GM21423 (cell line): Measurements from ENCODE around the gene RUVBL1.

ENCODE experiments used
- ATAC-seq: cut with Tn5 transposase; IDR thresholded peaks from one replicate; pipeline ENCODE4 v1.9.1; 2021; ENCODE audit warnings: mild to moderate bottlenecking, moderate library complexity; ENCODE audit not compliant: unreplicated experiment

The RUVBL1 gene

GRCh38 chr3:128070898-128071591 lies 52.6 kb downstream of the RUVBL1 start:
- no peak for ATAC-seq

DNA sequence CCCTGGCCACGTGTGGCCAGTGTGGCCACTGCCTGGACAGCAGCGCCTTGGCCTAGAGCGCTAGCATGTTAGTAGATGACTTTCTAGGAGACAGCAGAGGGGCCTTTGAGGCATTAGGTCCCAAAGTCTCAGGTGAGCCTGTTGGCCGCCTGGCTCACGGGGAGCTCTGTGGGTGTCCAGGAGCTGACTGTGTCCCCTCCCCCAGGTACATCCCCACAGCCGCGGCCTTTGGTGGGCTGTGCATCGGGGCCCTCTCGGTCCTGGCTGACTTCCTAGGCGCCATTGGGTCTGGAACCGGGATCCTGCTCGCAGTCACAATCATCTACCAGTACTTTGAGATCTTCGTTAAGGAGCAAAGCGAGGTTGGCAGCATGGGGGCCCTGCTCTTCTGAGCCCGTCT lies 54.3 kb downstream of the RUVBL1 start:
- no peak for ATAC-seq

GRCh38 chr3:128068156-128068620 lies 55.4 kb downstream of the RUVBL1 start:
- no peak for ATAC-seq

DNA sequence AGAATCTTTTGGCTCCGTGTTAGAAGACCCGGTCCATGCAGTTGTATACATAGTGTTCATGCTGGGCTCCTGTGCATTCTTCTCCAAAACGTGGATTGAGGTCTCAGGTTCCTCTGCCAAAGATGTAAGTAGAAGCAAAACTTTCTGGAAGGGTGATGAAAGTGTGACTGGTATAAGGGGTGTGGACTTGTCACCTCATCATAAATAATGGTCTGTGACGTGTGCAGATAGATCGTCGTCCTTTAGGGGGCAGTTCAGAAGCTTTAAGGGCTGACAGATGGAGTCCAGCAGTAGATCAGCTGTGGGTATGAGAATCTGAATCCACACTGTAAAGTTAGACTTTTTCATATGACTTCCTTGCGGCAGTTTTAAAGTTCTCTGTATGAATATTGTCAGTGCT lies 56.1 kb downstream of the RUVBL1 start:
- no peak for ATAC-seq

DNA sequence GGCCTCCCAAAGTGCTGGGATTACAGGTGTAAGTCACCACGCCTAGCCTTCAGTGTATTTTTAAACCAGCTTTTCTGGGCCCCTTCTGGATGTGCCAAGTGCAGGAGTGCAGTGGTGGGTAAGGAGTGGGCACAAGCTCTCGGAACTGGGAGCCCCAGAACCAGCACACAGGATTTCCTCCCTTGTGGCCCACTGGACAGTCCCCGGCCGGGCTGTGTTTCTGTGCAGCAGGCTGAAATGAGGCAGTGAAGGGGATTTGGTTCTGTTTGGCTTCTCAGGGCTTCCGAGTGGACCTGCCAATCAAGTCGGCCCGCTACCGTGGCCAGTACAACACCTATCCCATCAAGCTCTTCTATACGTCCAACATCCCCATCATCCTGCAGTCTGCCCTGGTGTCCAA lies 56.9 kb downstream of the RUVBL1 start:
- no peak for ATAC-seq

DNA sequence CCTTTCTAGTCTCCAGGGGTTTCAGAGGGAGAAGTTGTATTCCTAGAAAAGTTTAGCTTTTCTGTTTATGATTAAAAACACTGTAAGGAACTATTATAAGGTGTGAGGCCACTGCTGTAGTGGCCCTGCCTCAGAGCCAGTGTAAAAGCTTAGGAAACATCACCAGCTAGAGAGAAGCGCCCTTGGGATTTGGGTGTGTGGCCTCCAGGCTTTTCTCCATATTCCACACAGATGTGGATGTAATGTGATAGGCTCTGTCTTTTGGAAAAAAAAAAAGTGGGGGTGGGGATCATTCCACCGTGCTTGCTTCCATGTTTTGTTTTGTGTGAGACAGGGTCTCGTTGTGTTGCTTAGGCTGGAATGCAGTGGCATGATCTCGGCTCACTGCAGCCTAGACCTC lies 57.5 kb downstream of the RUVBL1 start:
- ATAC-seq = no peak

- ATAC-seq = no peak
Measured at GRCh38 chr3:128064962-128065361, 58.6 kb downstream of the RUVBL1 start.

GRCh38 chr3:128063865-128064264 lies 59.7 kb downstream of the RUVBL1 start:
- no peak for ATAC-seq

DNA sequence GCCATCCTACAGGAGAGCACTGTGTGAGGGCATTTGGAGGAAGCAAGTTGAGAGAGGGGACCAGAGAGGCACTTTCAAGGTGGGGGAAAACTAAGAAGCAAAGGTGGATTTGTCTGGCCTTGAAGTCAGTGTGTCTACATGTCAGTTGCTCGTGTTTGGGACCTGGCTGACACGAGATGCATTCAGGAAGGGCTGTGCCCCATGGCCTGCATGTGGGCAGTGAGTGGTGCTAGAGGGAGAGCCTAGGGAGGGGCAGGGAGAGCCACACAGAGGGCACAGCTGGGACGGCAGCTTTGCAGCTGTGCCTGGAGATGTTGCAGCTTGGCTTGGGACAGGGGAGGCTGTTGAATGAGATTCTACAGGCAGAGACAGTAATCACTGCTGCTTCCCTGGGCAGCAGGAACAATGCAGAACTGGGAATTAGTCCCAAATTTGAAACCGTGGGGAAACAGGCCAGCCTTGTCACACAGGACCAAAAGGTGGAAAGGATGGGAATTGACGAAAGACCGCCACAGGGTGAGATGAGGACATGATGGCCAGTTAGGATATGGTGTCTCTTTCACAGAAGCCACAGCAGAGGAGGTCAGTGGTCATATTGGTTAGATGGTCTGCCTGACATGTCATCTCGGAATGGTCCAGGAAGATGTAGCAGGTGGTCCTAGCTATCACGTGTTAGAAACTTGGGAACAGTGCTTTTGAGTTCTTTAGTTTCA lies 61.4 kb downstream of the RUVBL1 start:
- ATAC-seq = no peak

GRCh38 chr3:128060473-128061381 lies 62.9 kb downstream of the RUVBL1 start:
- ATAC-seq = no peak

GRCh38 chr3:128056258-128056657 lies 67.4 kb downstream of the RUVBL1 start:
- no peak for ATAC-seq

- no peak for ATAC-seq
Measured at GRCh38 chr3:128054367-128054766, 69.2 kb downstream of the RUVBL1 start.

- ATAC-seq = no peak
Measured at GRCh38 chr3:128053614-128054013, 70.0 kb downstream of the RUVBL1 start.

GRCh38 chr3:128052595-128053351 lies 70.8 kb downstream of the RUVBL1 start:
- ATAC-seq = no peak

DNA sequence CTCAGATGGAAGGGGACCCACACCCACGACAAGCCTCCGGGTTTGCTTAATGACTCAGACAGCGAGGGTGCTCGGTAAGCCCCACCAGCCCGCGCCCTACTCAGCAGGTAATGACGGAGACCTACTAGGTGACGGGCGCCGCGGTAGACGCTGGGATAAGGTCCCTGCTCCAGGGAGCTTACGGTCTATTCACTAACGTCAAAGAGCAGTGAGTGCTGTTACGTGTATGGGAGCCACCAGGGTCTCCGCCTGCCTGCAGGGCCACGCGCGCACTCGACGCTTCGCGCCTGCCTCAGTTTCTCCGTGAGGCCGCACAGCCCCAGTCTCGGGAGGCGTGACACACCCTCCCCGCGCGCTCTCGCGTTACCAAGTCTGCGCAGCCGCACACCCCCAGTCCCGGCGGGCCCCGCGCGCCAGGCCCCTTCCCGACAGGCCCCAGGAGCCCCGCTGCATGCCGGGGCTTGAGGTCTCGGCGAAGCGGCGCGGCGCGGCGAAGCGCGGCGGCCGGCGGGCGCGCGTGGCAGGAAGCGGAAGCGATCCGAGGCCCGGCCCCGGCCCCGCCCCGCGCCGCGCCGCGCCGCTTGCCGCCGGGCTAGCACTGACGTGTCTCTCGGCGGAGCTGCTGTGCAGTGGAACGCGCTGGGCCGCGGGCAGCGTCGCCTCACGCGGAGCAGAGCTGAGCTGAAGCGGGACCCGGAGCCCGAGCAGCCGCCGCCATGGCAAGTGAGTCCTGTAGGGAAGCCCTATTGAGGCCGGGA lies 71.6 kb downstream of the RUVBL1 start, which contains the start of gene SEC61A1:
Gene SEC61A1 (plus strand): TSS at position 601 of the 758 bp plus-strand sequence. CDS start 116 bp downstream, at position 717.
- ATAC-seq = peak; percentile 91

DNA sequence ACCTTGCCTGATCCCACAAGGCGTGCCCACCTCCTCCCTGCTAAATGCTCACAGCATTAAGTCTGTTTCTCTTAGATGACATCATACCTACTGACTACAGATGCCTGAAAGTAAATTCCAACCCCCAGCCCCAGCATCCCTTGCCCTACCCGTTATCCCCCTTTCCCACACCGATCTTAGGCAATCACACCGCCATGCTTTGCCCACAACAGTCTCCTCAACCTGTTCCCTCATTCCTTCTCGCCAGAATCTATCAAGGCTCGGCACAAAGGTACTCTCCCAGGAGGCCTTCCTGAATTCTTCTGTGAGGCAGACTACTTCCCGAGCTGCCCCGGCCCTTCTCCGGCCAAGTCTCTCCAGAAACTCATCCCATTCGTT lies 72.2 kb downstream of the RUVBL1 start:
- ATAC-seq = no peak

DNA sequence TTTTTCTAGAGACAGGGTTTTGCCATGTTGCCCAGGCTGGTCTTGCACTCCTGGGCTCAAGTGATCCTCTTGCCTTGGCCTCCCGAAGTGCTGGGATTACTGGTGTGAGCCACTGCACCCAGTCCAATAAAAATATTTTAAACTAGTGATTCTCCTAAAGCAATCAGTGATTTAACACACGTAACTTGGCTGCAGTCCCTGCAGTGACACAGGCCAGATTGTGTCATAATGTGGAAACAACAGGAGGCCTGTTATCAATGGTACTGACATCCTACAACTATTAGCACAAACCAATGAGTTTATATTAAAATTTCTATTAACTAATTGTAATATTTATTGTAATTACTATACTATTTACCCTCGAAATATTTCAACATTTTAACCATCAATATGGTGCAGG lies 73.0 kb downstream of the RUVBL1 start:
- ATAC-seq = no peak

GRCh38 chr3:128041344-128041743 lies 82.3 kb downstream of the RUVBL1 start:
- ATAC-seq = no peak

DNA sequence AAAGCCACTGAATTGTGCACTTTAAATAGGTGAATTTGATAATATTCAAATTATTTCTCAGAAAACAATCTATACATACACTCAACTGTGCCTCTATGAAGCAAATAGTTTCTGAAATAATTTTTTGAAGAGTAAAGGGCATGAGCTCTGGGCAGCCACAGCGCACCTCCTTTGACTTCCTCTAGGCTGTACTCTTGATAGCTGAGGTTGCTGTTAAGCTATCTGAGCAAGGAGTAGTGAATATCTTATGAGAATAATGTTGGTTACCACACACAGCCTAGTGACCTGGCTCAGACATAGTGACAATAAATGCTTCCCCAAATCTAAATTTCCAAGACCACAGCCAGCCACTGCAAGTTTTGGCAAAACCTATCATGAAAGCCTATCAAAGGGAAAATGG lies 83.0 kb downstream of the RUVBL1 start:
- no peak for ATAC-seq

DNA sequence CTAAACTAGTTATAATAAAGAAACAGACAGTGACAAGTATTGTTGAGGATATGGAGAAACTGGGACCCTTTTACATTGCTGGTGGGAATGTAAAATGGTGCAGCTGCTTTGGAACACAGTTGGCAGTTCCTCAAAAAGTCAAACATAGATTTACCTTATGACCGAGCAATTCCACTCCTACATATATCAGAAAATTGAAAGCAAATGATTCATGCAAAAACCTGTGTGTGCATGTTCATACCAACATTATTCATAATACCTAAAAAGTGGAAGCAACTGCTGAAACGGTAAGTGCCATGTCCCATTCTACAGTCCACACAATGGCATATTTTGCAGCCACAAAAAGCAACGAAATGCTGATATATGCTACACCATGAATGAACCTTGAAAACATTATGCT lies 83.6 kb downstream of the RUVBL1 start:
- no peak for ATAC-seq
